Measurements from ENCODE around the gene EML4. TPM values are rescaled to one million over a fixed set of nuclear protein-coding genes. Genes with fewer than 3 reads are reported as not detected.
"Not testable (repeated sequence)": the region's sequence is repeated elsewhere in the genome, so short reads cannot be mapped to it uniquely, and the experiment has no call there.

The EML4 gene
- total RNA-seq, 1 donor from 2014 or later = 4.3 TPM

GRCh38 chr2:42172020-42172419 is 2.9 kb downstream of the EML4 start:
- TF ChIP-seq CTCF (IDR thresholded peaks at IDR 0.05; ENCODE audit: borderline replicate concordance) = no peak
- intact Hi-C loops (cut with micrococcal nuclease) = no loop called here
- no peak for DNase-seq
- Histone ChIP-seq H3K36me3 (no peaks in the 10 kb centered on the region), H3K27me3 (ENCODE audit: low read depth) (no peaks in the 10 kb centered on the region), H3K9me3 (replicated peaks) (no peaks in the 10 kb centered on the region), H3K27ac (replicated peaks) (no peak overlapping the region), H3K4me1 (peaks cover 32% of the 10 kb centered on the region), H3K4me3 (no peak overlapping the region)

GRCh38 chr2:42172566-42172965 is 3.4 kb downstream of the EML4 start:
- intact Hi-C loops (cut with micrococcal nuclease) = no loop called here

GRCh38 chr2:42173467-42173866 is 4.3 kb downstream of the EML4 start:
- H3K36me3 ChIP-seq; H3K4me3 ChIP-seq; H3K27ac ChIP-seq (replicated peaks); DNase-seq; intact Hi-C loops (cut with micrococcal nuclease); H3K9me3 ChIP-seq (replicated peaks); H3K27me3 ChIP-seq (ENCODE audit: low read depth): not testable (repeated sequence)
- peaks cover 32% of the 10 kb centered on the region for H3K4me1 ChIP-seq

More at GRCh38 chr2:42172566-42172965, 3.4 kb downstream of the EML4 start:
- H3K36me3 ChIP-seq = no peaks in the 10 kb centered on the region
- H3K27me3 ChIP-seq (ENCODE audit: low read depth) = no peaks in the 10 kb centered on the region
- no peak overlapping the region for H3K4me3 ChIP-seq
- H3K27ac ChIP-seq (replicated peaks) = no peak overlapping the region
- no peaks in the 10 kb centered on the region for H3K9me3 ChIP-seq (replicated peaks)
- no peak for DNase-seq
- peaks cover 32% of the 10 kb centered on the region for H3K4me1 ChIP-seq
- TF ChIP-seq CTCF (IDR thresholded peaks at IDR 0.05; ENCODE audit: borderline replicate concordance) = no peak

- no peaks in the 10 kb centered on the region for H3K27me3 ChIP-seq (ENCODE audit: low read depth)
- no peaks in the 10 kb centered on the region for H3K9me3 ChIP-seq (replicated peaks)
- intact Hi-C loops (cut with micrococcal nuclease) = no loop called here
- no peaks in the 10 kb centered on the region for H3K36me3 ChIP-seq
- H3K27ac ChIP-seq (replicated peaks) = no peak overlapping the region
- TF ChIP-seq CTCF (IDR thresholded peaks at IDR 0.05; ENCODE audit: borderline replicate concordance) = no peak
- no peak for DNase-seq
- no peak overlapping the region for H3K4me3 ChIP-seq
- H3K4me1 ChIP-seq = peaks cover 3% of the 10 kb centered on the region
Observed at GRCh38 chr2:42176992-42177738, 8.0 kb downstream of the EML4 start.

- intact Hi-C loops (cut with micrococcal nuclease) = no loop called here
- H3K27ac ChIP-seq (replicated peaks) = no peak overlapping the region
Observed at GRCh38 chr2:42178335-42178734, 9.2 kb downstream of the EML4 start.

More at GRCh38 chr2:42178335-42178734, 9.2 kb downstream of the EML4 start:
- TF ChIP-seq CTCF (IDR thresholded peaks at IDR 0.05; ENCODE audit: borderline replicate concordance) = no peak
- no peaks in the 10 kb centered on the region for H3K9me3 ChIP-seq (replicated peaks)
- no peaks in the 10 kb centered on the region for H3K27me3 ChIP-seq (ENCODE audit: low read depth)
- H3K36me3 ChIP-seq = no peaks in the 10 kb centered on the region
- no peaks in the 10 kb centered on the region for H3K4me1 ChIP-seq
- H3K4me3 ChIP-seq = no peak overlapping the region
- DNase-seq = no peak
